OCI-LY7 (cell line): ENCODE measurements around the gene SURF1. TPM values are rescaled to one million over a fixed set of nuclear protein-coding genes. Genes with fewer than 3 reads are reported as not detected.

Experiments
- BruUV-seq: library from RNA; stranded (reverse); fragments of 400-500 nt; replicated peaks from 2 replicates; lab custom pipeline; 2021; lab: Mats Ljungman, UMichigan
- CTCF ChIA-PET: fragments of 300-600 bp; sonication (Branson Sonifier 250); formaldehyde crosslinking; loops from one replicate; lab custom pipeline; 2022; ENCODE audit warnings: antibody characterized with exemption; ENCODE audit not compliant: unreplicated experiment; lab: Charles Lee
- POLR2A ChIA-PET: fragments of 300-600 bp; sonication (Branson Sonifier 250); formaldehyde crosslinking; loops from one replicate; lab custom pipeline; 2022; ENCODE audit warnings: antibody characterized with exemption; lab: Charles Lee
- DNase-seq: peaks from one replicate; pipeline ENCODE4 v3.0.0-alpha.2; 2015; ENCODE audit warnings: low spot score
- H2AFZ ChIP-seq: fragments of 200-600 bp; sonication (generic), shearing (Covaris generic); 2 replicates; pipeline ENCODE4 v1.6.1; 2014; ENCODE audit warnings: mild to moderate bottlenecking, antibody characterized with exemption, low read length, moderate library complexity
- H3K27ac ChIP-seq: fragments of 200-600 bp; sonication (generic); 2 replicates; pipeline ENCODE4 v1.5.1; 2014; ENCODE audit warnings: mixed run types, low read depth, mild to moderate bottlenecking, moderate library complexity, low read length, inconsistent platforms; ENCODE audit not compliant: poor library complexity, severe bottlenecking
- H3K36me3 ChIP-seq: fragments of 200-600 bp; sonication (generic); 2 replicates; pipeline ENCODE4 v1.6.1; 2014; ENCODE audit warnings: mild to moderate bottlenecking, antibody characterized with exemption, low read length, moderate library complexity, mixed read lengths; ENCODE audit not compliant: insufficient read depth
- H3K4me1 ChIP-seq: fragments of 200-600 bp; sonication (generic); 2 replicates; pipeline ENCODE4 v1.5.1; 2014; ENCODE audit warnings: mild to moderate bottlenecking, low read length; ENCODE audit not compliant: insufficient read depth, poor library complexity, severe bottlenecking
- H3K4me2 ChIP-seq: fragments of 200-600 bp; sonication (generic); 2 replicates; pipeline ENCODE4 v1.6.1; 2014; ENCODE audit warnings: mild to moderate bottlenecking, low read length
- H3K4me3 ChIP-seq: fragments of 200-600 bp; sonication (generic); 2 replicates; pipeline ENCODE4 v1.5.1; 2014; ENCODE audit warnings: mild to moderate bottlenecking, low read depth, low read length; ENCODE audit not compliant: poor library complexity, severe bottlenecking
- H3K79me2 ChIP-seq: fragments of 200-600 bp; sonication (generic); 2 replicates; pipeline ENCODE4 v1.6.1; 2016; ENCODE audit warnings: low read depth, mild to moderate bottlenecking, low read length, moderate library complexity, mixed read lengths; ENCODE audit not compliant: insufficient read depth
- H3K9me2 ChIP-seq: fragments of 200-600 bp; sonication (generic); 2 replicates; pipeline ENCODE4 v1.6.1; 2016; ENCODE audit warnings: mild to moderate bottlenecking, low read length, mixed read lengths; ENCODE audit not compliant: insufficient read depth
- H3K9me3 ChIP-seq: fragments of 200-600 bp; sonication (generic); 2 replicates; pipeline ENCODE4 v1.6.1; 2014; ENCODE audit warnings: mild to moderate bottlenecking, mixed run types, low read length, mixed read lengths
- H4K20me1 ChIP-seq: fragments of 200-600 bp; sonication (generic); 2 replicates; pipeline ENCODE4 v1.6.1; 2014; ENCODE audit warnings: mild to moderate bottlenecking, antibody characterized with exemption, low read length, moderate library complexity, mixed read lengths; ENCODE audit not compliant: insufficient read depth
- CTCF ChIP-seq: fragments of 200-600 bp; sonication (generic); conservative IDR thresholded peaks from 2 replicates; pipeline ENCODE4 v1.5.1; 2014; ENCODE audit warnings: mild to moderate bottlenecking, antibody characterized with exemption, low read length, moderate library complexity, mixed read lengths
- EZH2phosphoT487 ChIP-seq: fragments of 200-600 bp; sonication (generic); IDR thresholded peaks from 2 replicates; pipeline ENCODE4 v1.6.1; 2018; ENCODE audit warnings: low read depth, borderline replicate concordance, mild to moderate bottlenecking, mixed run types, antibody characterized with exemption, low read length, moderate library complexity, mixed read lengths
- intact Hi-C: fragments of 100-400 bp; cut with micrococcal nuclease; formaldehyde crosslinking; loops from one replicate; pipeline ENCODE4 v1.10.0; 2022; ENCODE audit not compliant: unreplicated experiment
- total RNA-seq, 2 experiments: library from RNA; depleted of rRNA in 1 of 2; stranded (reverse); fragments of >200 nt in 1 of 2; shearing (Covaris generic) in 1 of 2; gene quantifications; 2 replicates each; pipeline ENCODE4 v1.2.3, GENCODE V29; 2014 to 2022

SURF1 gene
- total RNA-seq, 2 experiments from 2014 or later = 22.9 to 38.9 TPM

GRCh38 chr9:133333566-133333965 lies 22.7 kb downstream of the SURF1 start:
- intact Hi-C loops = no loop called here
- Histone ChIP-seq H4K20me1 (peaks cover 11% of the 10 kb centered on the region; the same call in 1 of the 2 replicates), H3K27ac (no peak overlapping the region), H3K4me2 (no peak overlapping the region), H3K9me2 (no peaks in the 10 kb centered on the region), H3K4me1 (peaks cover 24% of the 10 kb centered on the region), H3K4me3 (no peak overlapping the region), H3K9me3 (no peaks in the 10 kb centered on the region), H2AFZ (no peak overlapping the region), H3K36me3 (peaks cover 78% of the 10 kb centered on the region), H3K79me2 (peaks cover 17% of the 10 kb centered on the region)
- ChIA-PET CTCF (no interaction called here), POLR2A (interaction anchor here (1.2 kb wide), 1 partner anchor 8 kb away, joined by 4 read pairs; no protein-coding TSS in a partner anchor)
- TF ChIP-seq EZH2phosphoT487 (no peak), CTCF (no peak)
- no TSS peak for BruUV-seq
- DNase-seq = no peak

- Histone ChIP-seq H3K4me3 (no peak overlapping the region), H3K27ac (no peak overlapping the region), H3K36me3 (peaks cover 75% of the 10 kb centered on the region), H3K4me2 (no peak overlapping the region), H3K79me2 (peaks cover 17% of the 10 kb centered on the region), H3K4me1 (peaks cover 24% of the 10 kb centered on the region), H3K9me2 (no peaks in the 10 kb centered on the region), H3K9me3 (no peaks in the 10 kb centered on the region), H2AFZ (no peak overlapping the region), H4K20me1 (peaks cover 11% of the 10 kb centered on the region; the same call in 1 of the 2 replicates)
- POLR2A ChIA-PET = no interaction called here
- CTCF ChIA-PET = no interaction called here
- DNase-seq = no peak
- intact Hi-C loops = no loop called here
- no TSS peak for BruUV-seq
- TF ChIP-seq CTCF (no peak), EZH2phosphoT487 (no peak)
These were observed 23.3 kb downstream of the SURF1 start for GRCh38 chr9:133333011-133333410.

- intact Hi-C loops = no loop called here
- Histone ChIP-seq H3K4me2 (no peak overlapping the region), H3K36me3 (peaks cover 71% of the 10 kb centered on the region), H3K4me1 (peaks cover 24% of the 10 kb centered on the region), H2AFZ (no peak overlapping the region), H3K9me3 (no peaks in the 10 kb centered on the region), H3K27ac (no peak overlapping the region), H3K4me3 (no peak overlapping the region), H3K79me2 (peaks cover 17% of the 10 kb centered on the region), H4K20me1 (peaks cover 11% of the 10 kb centered on the region; the same call in 1 of the 2 replicates), H3K9me2 (no peaks in the 10 kb centered on the region)
- BruUV-seq = no TSS peak
- POLR2A ChIA-PET = no interaction called here
- TF ChIP-seq CTCF (no peak), EZH2phosphoT487 (no peak)
- CTCF ChIA-PET = no interaction called here
- DNase-seq = no peak
These were observed 23.9 kb downstream of the SURF1 start for GRCh38 chr9:133332381-133332730.
